HFF-Myc (cell line): ENCODE results near the gene CSMD2.

Experiments
- DNase-seq: peaks from one replicate; pipeline ENCODE4 v3.0.0-alpha.2; 2011; ENCODE audit warnings: low read depth; ENCODE audit errors: extremely low read depth
- H3K4me3 ChIP-seq: replicated peaks from 2 replicates; pipeline ENCODE4 v1.5.1; 2011; ENCODE audit warnings: low read depth, mild to moderate bottlenecking, control low read depth, low read length
- TF ChIP-seq, protein P1 (sequence below): IDR thresholded peaks from 2 replicates; pipeline ENCODE4 v1.5.1; 2012; ENCODE audit warnings: mild to moderate bottlenecking, low read depth, low read length, control low read depth; ENCODE audit errors: missing control alignments

Gene CSMD2

DNA sequence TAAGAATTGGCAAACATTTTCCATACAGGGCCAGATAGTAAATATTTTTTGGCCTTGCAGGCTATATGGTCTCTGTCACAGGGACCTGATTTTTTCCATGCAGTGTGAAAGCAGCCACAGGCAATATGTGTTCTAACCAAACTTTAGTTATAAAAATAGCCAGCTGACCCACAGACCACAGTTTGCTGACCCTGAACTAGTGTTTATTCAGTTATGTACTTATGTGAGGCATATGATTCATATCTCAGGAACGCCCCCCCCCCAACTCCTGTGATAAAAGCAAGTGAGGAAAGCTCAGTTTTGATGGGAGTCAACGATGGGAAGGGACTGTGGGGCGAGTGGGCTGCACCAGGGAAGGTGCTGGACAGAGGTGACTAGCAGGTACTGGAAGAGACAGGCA, 221.1 kb downstream of the CSMD2 start:
- peak; percentile 45 for DNase-seq
- TF ChIP-seq, protein P1, sequence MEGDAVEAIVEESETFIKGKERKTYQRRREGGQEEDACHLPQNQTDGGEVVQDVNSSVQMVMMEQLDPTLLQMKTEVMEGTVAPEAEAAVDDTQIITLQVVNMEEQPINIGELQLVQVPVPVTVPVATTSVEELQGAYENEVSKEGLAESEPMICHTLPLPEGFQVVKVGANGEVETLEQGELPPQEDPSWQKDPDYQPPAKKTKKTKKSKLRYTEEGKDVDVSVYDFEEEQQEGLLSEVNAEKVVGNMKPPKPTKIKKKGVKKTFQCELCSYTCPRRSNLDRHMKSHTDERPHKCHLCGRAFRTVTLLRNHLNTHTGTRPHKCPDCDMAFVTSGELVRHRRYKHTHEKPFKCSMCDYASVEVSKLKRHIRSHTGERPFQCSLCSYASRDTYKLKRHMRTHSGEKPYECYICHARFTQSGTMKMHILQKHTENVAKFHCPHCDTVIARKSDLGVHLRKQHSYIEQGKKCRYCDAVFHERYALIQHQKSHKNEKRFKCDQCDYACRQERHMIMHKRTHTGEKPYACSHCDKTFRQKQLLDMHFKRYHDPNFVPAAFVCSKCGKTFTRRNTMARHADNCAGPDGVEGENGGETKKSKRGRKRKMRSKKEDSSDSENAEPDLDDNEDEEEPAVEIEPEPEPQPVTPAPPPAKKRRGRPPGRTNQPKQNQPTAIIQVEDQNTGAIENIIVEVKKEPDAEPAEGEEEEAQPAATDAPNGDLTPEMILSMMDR, result no peak
- H3K4me3 ChIP-seq, result no peak overlapping the region

DNA sequence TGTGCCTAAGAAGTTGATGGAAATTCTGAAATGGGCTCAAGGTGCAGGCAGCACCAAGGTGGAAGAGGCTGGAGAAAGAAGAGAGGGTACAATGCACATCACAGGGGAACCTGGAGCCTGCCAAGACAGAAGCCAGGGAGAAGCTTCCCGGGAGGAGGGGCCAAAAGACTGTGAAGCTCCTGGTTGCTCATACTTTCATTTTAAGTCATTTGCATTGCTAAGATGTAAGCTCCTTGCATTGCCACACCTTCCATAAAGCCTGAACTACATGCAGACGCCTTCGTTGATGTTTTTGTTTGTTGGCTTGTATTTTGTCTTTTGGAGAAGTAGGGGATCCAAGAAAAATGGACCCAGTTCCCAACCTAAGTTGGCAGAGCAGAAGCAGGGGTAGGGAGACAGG, 232.2 kb downstream of the CSMD2 start:
- no peak overlapping the region for H3K4me3 ChIP-seq
- no peak for DNase-seq
- TF ChIP-seq, protein P1, result no peak

DNA sequence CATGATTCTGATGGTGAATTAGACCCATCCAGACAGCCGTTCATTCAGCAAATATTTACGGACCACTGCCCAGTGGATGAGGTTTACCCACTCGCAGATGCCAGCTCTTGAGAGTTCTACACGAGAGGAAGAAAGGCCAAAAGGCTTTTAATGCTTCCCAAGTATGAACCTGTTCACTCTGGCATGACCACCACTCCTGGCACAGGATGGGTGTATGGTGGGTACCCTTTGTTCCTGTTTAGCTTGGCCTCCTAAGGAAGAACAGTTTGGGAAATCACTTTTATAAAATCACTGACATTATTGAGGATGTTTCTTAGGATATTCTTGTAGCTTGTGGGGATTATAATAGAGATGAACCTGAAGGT, 233.9 kb downstream of the CSMD2 start:
- TF ChIP-seq, protein P1, result no peak
- no peak overlapping the region for H3K4me3 ChIP-seq
- DNase-seq, result no peak

GRCh38 chr1:33930346-33931110, 234.5 kb downstream of the CSMD2 start:
- TF ChIP-seq, protein P1, result no peak
- no peak overlapping the region for H3K4me3 ChIP-seq

GRCh38 chr1:33928251-33928650, 236.8 kb downstream of the CSMD2 start:
- no peak for DNase-seq
- TF ChIP-seq, protein P1, result no peak
- H3K4me3 ChIP-seq, result no peak overlapping the region

More at GRCh38 chr1:33930346-33931110, 234.5 kb downstream of the CSMD2 start:
- no peak for DNase-seq

DNA sequence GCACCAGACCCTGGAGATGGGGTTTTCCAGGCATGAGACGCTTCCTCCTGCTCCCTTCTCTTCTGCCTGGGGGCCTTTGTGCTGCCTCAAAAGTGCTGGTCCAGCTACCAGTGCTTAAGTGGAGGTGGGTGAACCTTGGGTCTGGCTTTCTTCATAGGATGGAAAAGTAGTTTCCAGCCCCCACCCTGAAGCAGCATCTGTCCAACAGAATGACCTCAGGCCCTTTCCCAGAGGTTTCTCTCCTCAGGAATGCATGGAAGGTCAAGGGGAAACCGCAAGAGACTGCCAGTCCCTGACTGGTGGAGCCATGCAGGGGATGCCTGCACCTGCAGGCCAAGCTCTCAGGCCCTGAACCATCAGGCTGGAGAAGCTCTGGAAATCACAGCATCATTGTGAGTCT, 237.3 kb downstream of the CSMD2 start:
- H3K4me3 ChIP-seq, result no peak overlapping the region
- TF ChIP-seq, protein P1, result no peak
- DNase-seq, result no peak

DNA sequence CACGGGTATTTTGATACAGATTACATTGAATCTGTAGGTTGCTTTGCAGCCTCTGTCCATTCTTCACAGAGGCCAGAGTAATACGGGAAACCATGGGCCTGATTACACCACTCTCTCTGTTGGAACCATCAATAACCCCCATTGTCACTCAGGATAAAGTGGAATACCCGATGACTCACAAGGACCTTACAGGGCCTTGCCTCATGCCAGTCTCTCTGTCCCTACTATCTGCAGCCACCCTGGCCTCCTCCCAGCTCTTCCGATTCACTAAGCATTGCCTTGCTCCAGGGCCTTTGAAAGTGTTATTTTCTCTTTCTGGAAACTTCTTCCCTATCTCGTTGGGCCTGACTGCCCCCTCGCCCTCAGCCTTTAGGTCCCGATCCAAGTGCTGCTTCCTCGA, 239.4 kb downstream of the CSMD2 start:
- H3K4me3 ChIP-seq, result no peak overlapping the region
- TF ChIP-seq, protein P1, result no peak
- no peak for DNase-seq
